Astrocyte (in vitro differentiated cells and primary cell): Measurements from ENCODE around the gene MAP2K7. TPM values are rescaled to one million over a fixed set of nuclear protein-coding genes. Genes with fewer than 3 reads are reported as not detected.

Experiments
- DNase-seq: peaks from one replicate; pipeline ENCODE4 v3.0.0-alpha.2; 2010; ENCODE audit warnings: low read depth
- FAIRE-seq: peaks from 2 replicates; lab custom pipeline; 2011; peaks lifted over from hg19 to GRCh38; lab: Jason Lieb, UNC
- H2AFZ ChIP-seq: 2 replicates; pipeline ENCODE4 v1.6.0; 2012; ENCODE audit warnings: low read depth, low read length, inconsistent platforms
- H3K27ac ChIP-seq: 2 replicates; pipeline ENCODE4 v1.5.1; 2011; ENCODE audit warnings: low read depth, low read length, inconsistent platforms
- H3K27me3 ChIP-seq: 2 replicates; pipeline ENCODE4 v1.6.0; 2011; ENCODE audit warnings: low read length, inconsistent platforms; ENCODE audit not compliant: insufficient read depth
- H3K36me3 ChIP-seq: 2 replicates; pipeline ENCODE4 v1.5.1; 2011; ENCODE audit warnings: low read length, inconsistent platforms; ENCODE audit not compliant: insufficient read depth
- H3K4me1 ChIP-seq: 2 replicates; pipeline ENCODE4 v1.5.1; 2011; ENCODE audit warnings: low read length, inconsistent platforms; ENCODE audit not compliant: insufficient read depth
- H3K4me2 ChIP-seq: 2 replicates; pipeline ENCODE4 v1.6.0; 2012; ENCODE audit warnings: low read length, inconsistent platforms
- H3K4me3 ChIP-seq: 2 replicates; pipeline ENCODE4 v1.5.1; 2011; ENCODE audit warnings: low read depth, mild to moderate bottlenecking, low read length, inconsistent platforms; ENCODE audit not compliant: insufficient read depth
- H3K79me2 ChIP-seq: 2 replicates; pipeline ENCODE4 v1.6.0; 2012; ENCODE audit warnings: mild to moderate bottlenecking, low read length, inconsistent platforms; ENCODE audit not compliant: insufficient read depth
- H3K9ac ChIP-seq: 2 replicates; pipeline ENCODE4 v1.6.0; 2012; ENCODE audit warnings: mild to moderate bottlenecking, low read length, inconsistent platforms
- H3K9me3 ChIP-seq: 2 replicates; pipeline ENCODE4 v1.5.1; 2012; ENCODE audit warnings: low read depth, mild to moderate bottlenecking, low read length, inconsistent platforms; ENCODE audit not compliant: insufficient read depth
- H4K20me1 ChIP-seq: 2 replicates; pipeline ENCODE4 v1.6.0; 2012; ENCODE audit warnings: low read length, inconsistent platforms; ENCODE audit not compliant: insufficient read depth
- H3K27ac Mint-ChIP-seq: one replicate; pipeline ENCODE4 v1.8.0; 2021; ENCODE audit warnings: mild to moderate bottlenecking, mixed read lengths; ENCODE audit not compliant: unreplicated experiment
- H3K27me3 Mint-ChIP-seq: one replicate; pipeline ENCODE4 v1.8.0; 2021; ENCODE audit warnings: low read depth, mixed read lengths; ENCODE audit not compliant: unreplicated experiment
- H3K36me3 Mint-ChIP-seq: one replicate; pipeline ENCODE4 v1.8.0; 2021; ENCODE audit warnings: low read depth, mixed read lengths; ENCODE audit not compliant: unreplicated experiment
- H3K4me1 Mint-ChIP-seq: one replicate; pipeline ENCODE4 v1.8.0; 2021; ENCODE audit warnings: low read depth, mixed read lengths; ENCODE audit not compliant: unreplicated experiment
- H3K4me3 Mint-ChIP-seq: one replicate; pipeline ENCODE4 v1.8.0; 2021; ENCODE audit warnings: mild to moderate bottlenecking, moderate library complexity, mixed read lengths; ENCODE audit not compliant: unreplicated experiment
- H3K9me3 Mint-ChIP-seq: one replicate; pipeline ENCODE4 v1.8.0; 2021; ENCODE audit warnings: mild to moderate bottlenecking, mixed read lengths; ENCODE audit not compliant: unreplicated experiment
- EZH2 ChIP-seq: IDR thresholded peaks from 2 replicates; pipeline ENCODE4 v1.6.1; 2012; ENCODE audit warnings: mild to moderate bottlenecking, low read length, inconsistent platforms; ENCODE audit not compliant: insufficient read depth
- total RNA-seq: library from RNA; stranded (reverse); gene quantifications from 2 replicates; pipeline ENCODE4 v1.2.1, GENCODE V29; 2021
- TF ChIP-seq, protein P1 (sequence below): IDR thresholded peaks from 2 replicates; pipeline ENCODE4 v1.5.1; 2011; ENCODE audit warnings: low read depth, mild to moderate bottlenecking, inconsistent platforms, low read length, moderate library complexity; ENCODE audit not compliant: insufficient read depth

MAP2K7 gene
- total RNA-seq, 1 donor from 2014 or later, result 22.9 TPM

DNA sequence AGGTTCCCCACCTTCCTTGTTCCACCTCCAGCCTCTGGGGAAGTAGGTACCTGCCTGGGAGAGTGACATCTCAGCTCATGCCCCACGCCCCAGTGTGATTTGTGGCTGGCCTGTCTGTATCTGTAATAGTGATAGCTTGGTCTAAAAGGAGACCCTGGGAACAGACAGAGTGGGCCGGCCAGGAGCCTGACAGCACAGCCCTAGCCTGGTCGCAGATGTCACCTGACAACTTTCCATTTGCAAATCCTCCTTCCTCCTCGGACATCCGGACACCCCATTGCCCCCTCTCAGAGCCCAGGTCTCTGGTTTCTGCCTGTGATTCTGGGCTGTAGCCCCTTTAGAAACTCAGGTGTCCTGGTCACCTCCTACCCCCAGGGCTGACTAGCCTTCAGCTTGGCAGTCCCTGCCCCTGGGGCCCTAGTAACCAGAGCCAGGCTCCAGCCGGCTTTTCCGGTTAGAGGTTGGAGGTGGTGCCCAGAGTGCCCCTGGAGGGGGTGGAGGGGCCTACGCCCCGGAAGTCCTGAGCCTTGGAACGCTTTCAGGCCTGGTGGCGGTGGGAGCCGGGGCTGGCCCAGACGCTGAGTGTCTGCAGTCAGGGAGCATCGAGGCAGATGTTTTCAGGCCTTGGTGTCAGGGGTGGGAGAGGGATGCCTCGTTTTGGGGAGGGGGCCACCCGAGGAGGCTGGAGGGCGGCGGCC lies 8.9 kb upstream of the MAP2K7 start:
- H3K27ac ChIP-seq, result no peak overlapping the region
- H3K9ac ChIP-seq, result no peak overlapping the region
- H2AFZ ChIP-seq, result no peak overlapping the region
- H3K4me1 Mint-ChIP-seq, result peaks cover 3% of the 10 kb centered on the region
- H3K4me3 ChIP-seq, result no peak overlapping the region
- no peak for TF ChIP-seq EZH2
- TF ChIP-seq, protein P1, sequence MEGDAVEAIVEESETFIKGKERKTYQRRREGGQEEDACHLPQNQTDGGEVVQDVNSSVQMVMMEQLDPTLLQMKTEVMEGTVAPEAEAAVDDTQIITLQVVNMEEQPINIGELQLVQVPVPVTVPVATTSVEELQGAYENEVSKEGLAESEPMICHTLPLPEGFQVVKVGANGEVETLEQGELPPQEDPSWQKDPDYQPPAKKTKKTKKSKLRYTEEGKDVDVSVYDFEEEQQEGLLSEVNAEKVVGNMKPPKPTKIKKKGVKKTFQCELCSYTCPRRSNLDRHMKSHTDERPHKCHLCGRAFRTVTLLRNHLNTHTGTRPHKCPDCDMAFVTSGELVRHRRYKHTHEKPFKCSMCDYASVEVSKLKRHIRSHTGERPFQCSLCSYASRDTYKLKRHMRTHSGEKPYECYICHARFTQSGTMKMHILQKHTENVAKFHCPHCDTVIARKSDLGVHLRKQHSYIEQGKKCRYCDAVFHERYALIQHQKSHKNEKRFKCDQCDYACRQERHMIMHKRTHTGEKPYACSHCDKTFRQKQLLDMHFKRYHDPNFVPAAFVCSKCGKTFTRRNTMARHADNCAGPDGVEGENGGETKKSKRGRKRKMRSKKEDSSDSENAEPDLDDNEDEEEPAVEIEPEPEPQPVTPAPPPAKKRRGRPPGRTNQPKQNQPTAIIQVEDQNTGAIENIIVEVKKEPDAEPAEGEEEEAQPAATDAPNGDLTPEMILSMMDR, result no peak
- FAIRE-seq (no peak), DNase-seq (no peak)
- H3K79me2 ChIP-seq, result peaks cover 3% of the 10 kb centered on the region
- H3K36me3 Mint-ChIP-seq, result peaks cover 7% of the 10 kb centered on the region
- H3K27ac Mint-ChIP-seq, result no peak overlapping the region
- H3K4me2 ChIP-seq, result no peak overlapping the region
- H3K27me3 Mint-ChIP-seq, result no peaks in the 10 kb centered on the region
- H3K4me1 ChIP-seq, result peaks cover 10% of the 10 kb centered on the region
- no peak overlapping the region for H3K4me3 Mint-ChIP-seq
- no peaks in the 10 kb centered on the region for H3K36me3 ChIP-seq
- no peaks in the 10 kb centered on the region for H3K9me3 Mint-ChIP-seq
- H3K9me3 ChIP-seq, result no peaks in the 10 kb centered on the region
- H4K20me1 ChIP-seq, result peaks cover 4% of the 10 kb centered on the region
- H3K27me3 ChIP-seq, result no peaks in the 10 kb centered on the region

DNA sequence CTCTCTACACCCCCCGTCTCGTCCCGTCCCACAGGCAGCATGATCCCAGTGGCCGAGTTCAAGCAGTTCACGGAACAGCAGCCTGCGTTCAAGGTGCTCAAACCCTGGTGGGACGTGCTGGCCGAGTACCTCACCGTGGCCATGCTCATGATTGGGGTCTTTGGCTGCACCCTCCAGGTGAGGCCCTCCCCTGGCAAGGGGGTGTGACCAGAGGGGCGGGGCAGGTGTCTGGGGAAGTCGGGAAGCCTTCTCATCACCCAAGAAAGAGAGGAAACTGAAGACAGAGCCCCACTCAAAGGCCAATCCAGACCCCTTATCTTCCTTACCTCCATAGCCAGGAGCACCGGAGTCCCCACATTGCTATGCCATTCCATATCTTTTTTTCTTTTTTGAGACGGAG lies 8.1 kb upstream of the MAP2K7 start:
- FAIRE-seq, result no peak
- no peak for TF ChIP-seq EZH2
- TF ChIP-seq, protein P1, result no peak
- Histone ChIP-seq H3K4me1 (peaks cover 10% of the 10 kb centered on the region), H3K4me3 (no peak overlapping the region), H3K27ac (no peak overlapping the region), H3K9me3 (no peaks in the 10 kb centered on the region), H3K9ac (no peak overlapping the region), H3K4me2 (no peak overlapping the region), H3K36me3 (no peaks in the 10 kb centered on the region), H3K79me2 (peaks cover 3% of the 10 kb centered on the region), H4K20me1 (peaks cover 4% of the 10 kb centered on the region), H2AFZ (no peak overlapping the region), H3K27me3 (no peaks in the 10 kb centered on the region)
- Mint-ChIP-seq H3K4me1 (peaks cover 3% of the 10 kb centered on the region), H3K4me3 (no peak overlapping the region), H3K36me3 (peaks cover 9% of the 10 kb centered on the region), H3K27ac (no peak overlapping the region), H3K27me3 (no peaks in the 10 kb centered on the region), H3K9me3 (no peaks in the 10 kb centered on the region)
- DNase-seq, result no peak

DNA sequence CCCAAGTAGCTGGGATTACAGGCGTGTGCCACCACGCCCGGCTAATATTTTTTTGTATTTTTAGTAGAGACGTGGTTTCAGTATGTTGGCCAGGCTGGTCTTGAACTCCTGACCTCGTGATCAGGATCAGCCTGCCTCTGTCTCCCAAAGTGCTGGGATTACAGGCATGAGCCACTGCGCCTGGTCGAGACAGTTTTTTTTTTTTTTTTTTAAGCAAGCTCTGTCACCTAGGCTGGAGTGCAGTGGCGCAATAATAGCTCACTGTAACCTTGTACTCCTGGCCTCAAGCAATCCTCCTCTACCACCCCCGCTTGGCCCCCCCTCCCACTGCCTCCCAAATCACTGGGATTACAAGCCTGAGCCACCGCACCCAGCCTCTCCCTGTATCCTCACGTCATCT lies 6.4 kb upstream of the MAP2K7 start:
- DNase-seq, result no peak
- peaks cover 3% of the 10 kb centered on the region for H3K4me1 Mint-ChIP-seq
- H3K36me3 Mint-ChIP-seq, result peaks cover 10% of the 10 kb centered on the region
- FAIRE-seq, result no peak
- Histone ChIP-seq H4K20me1 (peaks cover 3% of the 10 kb centered on the region), H3K4me1 (peaks cover 10% of the 10 kb centered on the region), H3K27me3 (no peaks in the 10 kb centered on the region), H3K79me2 (peaks cover 3% of the 10 kb centered on the region), H3K9ac (no peak overlapping the region), H3K27ac (no peak overlapping the region), H3K36me3 (no peaks in the 10 kb centered on the region), H3K4me3 (no peak overlapping the region), H3K4me2 (no peak overlapping the region), H2AFZ (no peak overlapping the region), H3K9me3 (no peaks in the 10 kb centered on the region)
- no peaks in the 10 kb centered on the region for H3K27me3 Mint-ChIP-seq
- no peak overlapping the region for H3K4me3 Mint-ChIP-seq
- no peaks in the 10 kb centered on the region for H3K9me3 Mint-ChIP-seq
- no peak for TF ChIP-seq EZH2
- TF ChIP-seq, protein P1, result no peak
- no peak overlapping the region for H3K27ac Mint-ChIP-seq
